OCI-LY3 (cell line): Measurements from ENCODE around the gene KANSL1.

Experiments used
- H2AFZ ChIP-seq: fragments of 200-600, 300-600 bp; shearing (Covaris generic); 2 replicates; pipeline ENCODE4 v1.6.0; 2014; ENCODE audit warnings: antibody characterized with exemption, low read depth, low read length
- H3K27ac ChIP-seq: fragments of 200-600, 300-600 bp; sonication (generic); 2 replicates; pipeline ENCODE4 v1.5.1; 2014; ENCODE audit warnings: mild to moderate bottlenecking, low read length, moderate library complexity, mixed read lengths
- H3K27me3 ChIP-seq: fragments of 200-600, 300-600 bp; sonication (generic); 2 replicates; pipeline ENCODE4 v1.6.1; 2014; ENCODE audit warnings: low read depth, low read length, mixed read lengths
- H3K36me3 ChIP-seq: fragments of 200-600, 300-600 bp; sonication (generic); replicated peaks from 2 replicates; pipeline ENCODE3; 2014; ENCODE audit warnings: low read depth, low read length, mixed read lengths
- H3K4me1 ChIP-seq: fragments of 300-600, 200-600 bp; sonication (generic); 2 replicates; pipeline ENCODE4 v1.6.1; 2014; ENCODE audit warnings: low read length, mixed read lengths
- H3K4me2 ChIP-seq: fragments of 200-600, 300-600 bp; sonication (generic); 2 replicates; pipeline ENCODE4 v1.6.1; 2014; ENCODE audit warnings: low read length, mixed read lengths
- H3K4me3 ChIP-seq: fragments of 300-600, 200-600 bp; sonication (generic); 2 replicates; pipeline ENCODE4 v1.5.1; 2014; ENCODE audit warnings: antibody characterized with exemption, mild to moderate bottlenecking, low read length, moderate library complexity
- H3K79me2 ChIP-seq: fragments of 300-600, 200-600 bp; shearing (Covaris generic); 2 replicates; pipeline ENCODE4 v1.6.1; 2014; ENCODE audit warnings: mild to moderate bottlenecking, low read length, mixed read lengths
- H3K9ac ChIP-seq: fragments of 300-600, 200-600 bp; shearing (Covaris generic); 2 replicates; pipeline ENCODE4 v1.6.0; 2014; ENCODE audit warnings: mild to moderate bottlenecking, low read length, moderate library complexity
- H3K9me3 ChIP-seq: fragments of 200-600, 300-600 bp; shearing (Covaris generic); 2 replicates; pipeline ENCODE4 v1.6.1; 2014; ENCODE audit warnings: low read length, mixed read lengths; ENCODE audit not compliant: insufficient read depth
- H4K20me1 ChIP-seq: fragments of 200-600, 300-600 bp; sonication (generic); 2 replicates; pipeline ENCODE4 v1.6.1; 2016; ENCODE audit warnings: low read length, mixed read lengths; ENCODE audit not compliant: insufficient read depth
- EZH2phosphoT487 ChIP-seq: fragments of 200-600 bp; shearing (Covaris generic); IDR thresholded peaks from 2 replicates; pipeline ENCODE4 v1.6.1; 2018; ENCODE audit warnings: antibody characterized with exemption, mixed run types, low read depth
- TF ChIP-seq, protein P1 (sequence below): fragments of 200-600, 300-600 bp; sonication (generic); IDR thresholded peaks from 2 replicates; pipeline ENCODE4 v1.5.1; 2014; ENCODE audit warnings: antibody characterized with exemption, low read length, low read depth

Gene KANSL1

GRCh38 chr17:46173153-46173552, 20.1 kb downstream of the KANSL1 start:
- Histone ChIP-seq H3K27ac (no peak overlapping the region), H3K27me3 (no peaks in the 10 kb centered on the region), H3K9ac (no peak overlapping the region), H3K4me2 (no peak overlapping the region), H3K9me3 (no peaks in the 10 kb centered on the region), H2AFZ (no peak overlapping the region), H3K36me3 (peaks cover 38% of the 10 kb centered on the region), H3K79me2 (peaks cover 100% of the 10 kb centered on the region), H3K4me3 (no peak overlapping the region), H4K20me1 (peaks cover 100% of the 10 kb centered on the region), H3K4me1 (peaks cover 11% of the 10 kb centered on the region)
- no peak for TF ChIP-seq EZH2phosphoT487
- TF ChIP-seq, protein P1, sequence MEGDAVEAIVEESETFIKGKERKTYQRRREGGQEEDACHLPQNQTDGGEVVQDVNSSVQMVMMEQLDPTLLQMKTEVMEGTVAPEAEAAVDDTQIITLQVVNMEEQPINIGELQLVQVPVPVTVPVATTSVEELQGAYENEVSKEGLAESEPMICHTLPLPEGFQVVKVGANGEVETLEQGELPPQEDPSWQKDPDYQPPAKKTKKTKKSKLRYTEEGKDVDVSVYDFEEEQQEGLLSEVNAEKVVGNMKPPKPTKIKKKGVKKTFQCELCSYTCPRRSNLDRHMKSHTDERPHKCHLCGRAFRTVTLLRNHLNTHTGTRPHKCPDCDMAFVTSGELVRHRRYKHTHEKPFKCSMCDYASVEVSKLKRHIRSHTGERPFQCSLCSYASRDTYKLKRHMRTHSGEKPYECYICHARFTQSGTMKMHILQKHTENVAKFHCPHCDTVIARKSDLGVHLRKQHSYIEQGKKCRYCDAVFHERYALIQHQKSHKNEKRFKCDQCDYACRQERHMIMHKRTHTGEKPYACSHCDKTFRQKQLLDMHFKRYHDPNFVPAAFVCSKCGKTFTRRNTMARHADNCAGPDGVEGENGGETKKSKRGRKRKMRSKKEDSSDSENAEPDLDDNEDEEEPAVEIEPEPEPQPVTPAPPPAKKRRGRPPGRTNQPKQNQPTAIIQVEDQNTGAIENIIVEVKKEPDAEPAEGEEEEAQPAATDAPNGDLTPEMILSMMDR: no peak

- Histone ChIP-seq H4K20me1 (peaks cover 100% of the 10 kb centered on the region), H3K27ac (no peak overlapping the region), H3K4me1 (peaks cover 4% of the 10 kb centered on the region)
Observed at GRCh38 chr17:46171939-46172338, 21.3 kb downstream of the KANSL1 start.

GRCh38 chr17:46170639-46171429, 22.4 kb downstream of the KANSL1 start:
- Histone ChIP-seq H3K4me3 (no peak overlapping the region), H2AFZ (no peak overlapping the region), H3K36me3 (peaks cover 44% of the 10 kb centered on the region), H3K4me2 (no peak overlapping the region), H4K20me1 (peaks cover 97% of the 10 kb centered on the region), H3K9me3 (no peaks in the 10 kb centered on the region), H3K4me1 (no peaks in the 10 kb centered on the region), H3K79me2 (peaks cover 100% of the 10 kb centered on the region), H3K27ac (no peak overlapping the region), H3K9ac (no peak overlapping the region), H3K27me3 (no peaks in the 10 kb centered on the region)
- TF ChIP-seq EZH2phosphoT487: no peak
- TF ChIP-seq, protein P1: no peak

More at GRCh38 chr17:46171939-46172338, 21.3 kb downstream of the KANSL1 start:
- H3K27me3 ChIP-seq: no peaks in the 10 kb centered on the region
- no peaks in the 10 kb centered on the region for H3K9me3 ChIP-seq
- H3K36me3 ChIP-seq: peaks cover 44% of the 10 kb centered on the region
- H3K4me3 ChIP-seq: no peak overlapping the region
- no peak overlapping the region for H3K9ac ChIP-seq
- no peak overlapping the region for H3K4me2 ChIP-seq
- no peak for TF ChIP-seq EZH2phosphoT487
- TF ChIP-seq, protein P1: no peak
- no peak overlapping the region for H2AFZ ChIP-seq
- peaks cover 100% of the 10 kb centered on the region for H3K79me2 ChIP-seq

DNA sequence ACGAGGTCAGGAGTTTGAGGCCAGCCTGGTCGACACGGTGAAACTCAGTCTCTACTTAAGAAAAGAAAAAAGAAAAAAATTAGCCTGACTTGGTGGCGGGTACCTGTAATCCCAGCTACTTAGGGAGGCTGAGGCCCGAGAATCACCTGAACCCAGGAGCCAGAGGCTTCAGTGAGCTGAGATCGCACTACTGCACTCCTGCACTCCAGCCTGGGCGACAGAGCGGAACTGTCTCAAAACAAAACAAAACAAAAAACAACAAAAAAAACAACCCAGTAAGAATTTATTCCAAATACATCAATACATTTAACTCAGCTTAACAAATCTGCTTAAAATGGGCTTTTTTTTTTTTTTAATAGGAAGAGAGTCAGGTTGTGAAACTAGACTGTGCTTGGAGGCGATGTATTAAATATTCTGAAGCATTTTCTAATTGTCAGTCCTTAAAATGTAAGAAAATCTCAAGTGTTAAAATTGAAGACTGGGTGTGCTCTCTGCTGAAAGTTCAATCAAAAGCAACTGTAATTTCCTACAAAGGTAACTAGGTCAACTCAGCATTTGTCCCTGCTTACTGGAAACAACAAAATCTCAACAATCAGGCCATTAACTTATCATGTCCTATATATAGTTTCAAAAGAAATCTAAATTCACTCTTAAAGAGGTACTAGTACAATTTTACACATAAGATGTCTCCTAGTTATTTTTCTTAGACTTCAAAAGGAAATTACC, 23.2 kb downstream of the KANSL1 start:
- Histone ChIP-seq H3K4me3 (no peak overlapping the region), H3K4me2 (no peak overlapping the region), H4K20me1 (peaks cover 96% of the 10 kb centered on the region), H3K9me3 (no peaks in the 10 kb centered on the region), H3K79me2 (peaks cover 99% of the 10 kb centered on the region), H3K27me3 (no peaks in the 10 kb centered on the region), H3K36me3 (peaks cover 44% of the 10 kb centered on the region), H3K27ac (no peak overlapping the region), H2AFZ (no peak overlapping the region), H3K4me1 (no peaks in the 10 kb centered on the region), H3K9ac (no peak overlapping the region)
- TF ChIP-seq EZH2phosphoT487: no peak
- TF ChIP-seq, protein P1: no peak
